Stimulated activated CD4-positive, alpha-beta T cell treated with anti-CD3 and anti-CD28 coated beads, Interleukin-1b, Interleukin-23, amount 100 ng/mL, for 48 hours (primary cell): ENCODE results near the gene ZNF280A.
"Not testable (repeated sequence)": the region's sequence is repeated elsewhere in the genome, so short reads cannot be mapped to it uniquely, and the experiment has no call there.

Experiments used
- DNase-seq: peaks from one replicate; pipeline ENCODE4 v3.0.0-alpha.2; 2020

Gene ZNF280A

GRCh38 chr22:22510833-22511232 lies 9.2 kb downstream of the ZNF280A start:
- not testable (repeated sequence) for DNase-seq

GRCh38 chr22:22509912-22510311 lies 10.2 kb downstream of the ZNF280A start:
- DNase-seq: not testable (repeated sequence)

GRCh38 chr22:22508274-22509176 lies 11.5 kb downstream of the ZNF280A start, which contains the start of gene ZNF280B:
TSS of gene ZNF280B (minus strand) at chr22:22508742. CDS start at chr22:22489398, 19,344 bp downstream.
- peak; percentile 84 for DNase-seq

- DNase-seq: no peak
These were observed 12.3 kb downstream of the ZNF280A start for GRCh38 chr22:22507743-22508273.

- no peak for DNase-seq
These were observed 13.3 kb downstream of the ZNF280A start for GRCh38 chr22:22506736-22507135.

GRCh38 chr22:22498267-22498666 lies 21.8 kb downstream of the ZNF280A start:
- no peak for DNase-seq

GRCh38 chr22:22491589-22491988 lies 28.5 kb downstream of the ZNF280A start:
- DNase-seq: not testable (repeated sequence)

GRCh38 chr22:22488736-22489135 lies 31.3 kb downstream of the ZNF280A start:
- no peak for DNase-seq

- DNase-seq: no peak
These were observed 32.0 kb downstream of the ZNF280A start for GRCh38 chr22:22487869-22488597.

GRCh38 chr22:22487059-22487458 lies 33.0 kb downstream of the ZNF280A start:
- DNase-seq: no peak

- DNase-seq: no peak
These were observed 33.8 kb downstream of the ZNF280A start for GRCh38 chr22:22486132-22486899.

- DNase-seq: no peak
These were observed 34.5 kb downstream of the ZNF280A start for GRCh38 chr22:22485524-22485923.

- no peak for DNase-seq
These were observed 36.0 kb downstream of the ZNF280A start for GRCh38 chr22:22484023-22484422.

- no peak for DNase-seq
These were observed 39.1 kb downstream of the ZNF280A start for GRCh38 chr22:22480940-22481339.

- no peak for DNase-seq
These were observed 40.0 kb downstream of the ZNF280A start for GRCh38 chr22:22479999-22480532.

- DNase-seq: no peak
These were observed 41.0 kb downstream of the ZNF280A start for GRCh38 chr22:22479116-22479515.

GRCh38 chr22:22478470-22478869 lies 41.6 kb downstream of the ZNF280A start:
- DNase-seq: no peak

- DNase-seq: no peak
These were observed 45.3 kb downstream of the ZNF280A start for GRCh38 chr22:22474733-22475132.

GRCh38 chr22:22471104-22471503 lies 49.0 kb downstream of the ZNF280A start:
- not testable (repeated sequence) for DNase-seq

GRCh38 chr22:22469527-22469926 lies 50.5 kb downstream of the ZNF280A start:
- no peak for DNase-seq

GRCh38 chr22:22468794-22469469 lies 51.1 kb downstream of the ZNF280A start:
- DNase-seq: not testable (repeated sequence)

GRCh38 chr22:22467112-22467511 lies 53.0 kb downstream of the ZNF280A start:
- DNase-seq: no peak
